Measurements from ENCODE around the gene TATDN3.
A peak's percentile ranks its signal among the peaks of the same experiment; 100 is the strongest.
"Not testable (repeated sequence)": the region's sequence is repeated elsewhere in the genome, so short reads cannot be mapped to it uniquely, and the experiment has no call there.

TATDN3 gene

GRCh38 chr1:212833211-212834207, 41.8 kb downstream of the TATDN3 start:
- DNase-seq, result not testable (repeated sequence)

DNA sequence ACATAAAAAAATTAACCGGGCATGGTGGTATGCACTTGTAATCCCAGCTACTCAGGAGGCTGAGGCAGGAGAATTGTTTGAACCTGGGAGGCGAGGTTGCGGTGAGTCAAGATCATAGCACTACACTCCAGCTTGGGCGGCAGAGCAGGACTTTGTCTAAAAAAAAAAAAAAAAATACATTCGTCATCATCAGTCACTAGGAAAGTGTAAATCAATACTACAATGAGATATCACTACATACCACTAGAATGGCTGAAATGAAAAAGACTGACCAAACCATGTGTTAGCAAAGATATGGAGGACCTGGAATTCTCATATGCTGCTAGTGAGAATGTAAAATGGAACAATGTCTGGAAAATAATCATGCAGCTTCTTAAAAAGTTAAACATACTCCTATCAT, 46.5 kb downstream of the TATDN3 start:
- no peak for DNase-seq

GRCh38 chr1:212844521-212844920, 52.8 kb downstream of the TATDN3 start:
- DNase-seq, result not testable (repeated sequence)

DNA sequence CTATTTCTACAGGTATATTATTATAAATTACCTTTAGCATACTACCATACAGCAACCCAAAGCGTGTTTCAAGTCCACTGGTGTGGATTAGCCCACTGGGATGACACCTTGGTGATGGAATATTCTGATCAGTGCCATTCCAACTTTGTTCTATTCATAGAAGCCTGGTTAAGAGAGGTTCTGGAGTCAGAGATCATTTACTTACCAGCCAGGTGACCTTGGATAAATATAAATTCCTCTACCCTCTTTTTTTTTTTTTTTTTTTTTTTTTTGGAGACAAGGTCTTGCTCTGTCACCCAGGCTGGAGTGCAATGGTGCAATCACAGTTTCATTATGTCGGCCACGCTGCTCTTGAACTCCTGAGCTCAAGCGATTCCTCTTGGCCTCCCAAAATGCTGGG, 55.9 kb downstream of the TATDN3 start, which contains the start of gene SPATA45:
TSS of gene SPATA45 (minus strand) at position 101 of the 400 bp plus-strand sequence. CDS start 11,500 bp downstream, outside the sequence.
- no peak for DNase-seq

DNA sequence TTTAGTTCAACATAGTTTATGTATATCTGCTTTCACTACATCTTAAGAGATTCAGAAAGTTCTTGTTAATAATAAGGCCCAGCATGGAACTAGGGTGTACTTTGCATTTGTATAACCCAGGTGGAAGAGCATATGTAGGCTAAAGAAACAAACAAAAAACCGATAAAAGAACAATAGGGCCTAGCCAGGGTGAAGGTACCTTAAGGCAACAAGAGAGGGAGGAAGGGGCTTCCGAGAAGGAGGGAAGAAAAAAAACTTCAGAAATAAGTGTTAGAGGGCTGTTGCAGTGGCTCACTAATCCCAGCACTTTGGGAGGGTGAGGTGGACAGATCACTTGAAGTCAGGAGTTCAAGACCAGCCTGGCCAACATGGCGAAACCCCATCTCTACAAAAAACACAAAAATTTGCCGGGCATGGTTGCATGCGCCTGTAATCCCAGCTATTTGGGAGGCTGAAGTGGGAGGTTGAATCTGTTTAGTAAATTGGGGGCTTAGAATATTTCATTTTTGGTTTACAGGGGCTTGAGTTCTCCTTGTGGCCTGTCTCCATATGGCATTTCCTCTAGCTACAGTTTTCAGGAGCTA, 60.5 kb downstream of the TATDN3 start:
- no peak for DNase-seq

DNA sequence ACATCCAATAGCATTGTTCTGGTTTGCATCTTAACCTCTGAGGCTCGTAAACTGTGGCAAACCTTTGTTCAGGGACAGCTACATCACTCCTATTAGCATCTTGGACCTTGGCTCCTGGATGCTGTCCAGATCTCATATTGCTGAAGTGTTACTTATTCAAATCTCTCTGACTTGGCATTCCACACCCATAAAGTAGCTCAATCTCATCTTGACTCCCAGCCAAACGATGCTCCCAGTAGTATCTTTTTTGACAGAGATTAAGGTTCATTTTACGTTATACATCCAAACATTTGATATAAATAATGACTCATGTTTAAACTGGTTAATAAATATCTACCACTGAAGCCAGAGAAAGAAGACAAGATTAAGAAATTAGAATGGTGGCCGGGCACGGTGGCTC, 62.0 kb downstream of the TATDN3 start:
- no peak for DNase-seq

DNA sequence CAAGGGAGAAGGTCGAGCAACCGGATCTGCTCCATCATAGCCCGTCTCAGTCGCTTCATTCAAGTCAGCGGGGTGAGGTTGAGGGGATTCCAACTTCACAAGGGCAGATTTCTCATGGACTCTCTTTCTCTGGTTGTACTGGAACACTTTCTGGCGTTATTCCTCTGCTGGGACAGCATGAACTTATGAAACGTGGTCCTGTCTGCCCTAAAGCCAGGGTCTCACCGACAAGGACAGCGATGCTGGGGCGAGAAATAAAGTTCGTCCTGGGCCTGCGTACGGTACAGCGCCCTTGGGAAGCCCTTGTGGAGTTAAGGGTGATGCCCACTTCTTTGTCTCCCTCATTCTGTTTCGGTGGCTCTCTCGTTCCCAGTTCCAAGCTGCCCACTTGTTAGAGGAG, 65.1 kb downstream of the TATDN3 start:
- DNase-seq, result no peak

- peak; percentile 94 for DNase-seq
Observed at GRCh38 chr1:212857992-212858460, 66.3 kb downstream of the TATDN3 start, which contains the start of gene FLVCR1. Gene FLVCR1 (plus strand): TSS chr1:212858275. CDS start chr1:212858453, 178 bp downstream.

GRCh38 chr1:212858461-212859265, 67.0 kb downstream of the TATDN3 start:
- peak; percentile 45 for DNase-seq

DNA sequence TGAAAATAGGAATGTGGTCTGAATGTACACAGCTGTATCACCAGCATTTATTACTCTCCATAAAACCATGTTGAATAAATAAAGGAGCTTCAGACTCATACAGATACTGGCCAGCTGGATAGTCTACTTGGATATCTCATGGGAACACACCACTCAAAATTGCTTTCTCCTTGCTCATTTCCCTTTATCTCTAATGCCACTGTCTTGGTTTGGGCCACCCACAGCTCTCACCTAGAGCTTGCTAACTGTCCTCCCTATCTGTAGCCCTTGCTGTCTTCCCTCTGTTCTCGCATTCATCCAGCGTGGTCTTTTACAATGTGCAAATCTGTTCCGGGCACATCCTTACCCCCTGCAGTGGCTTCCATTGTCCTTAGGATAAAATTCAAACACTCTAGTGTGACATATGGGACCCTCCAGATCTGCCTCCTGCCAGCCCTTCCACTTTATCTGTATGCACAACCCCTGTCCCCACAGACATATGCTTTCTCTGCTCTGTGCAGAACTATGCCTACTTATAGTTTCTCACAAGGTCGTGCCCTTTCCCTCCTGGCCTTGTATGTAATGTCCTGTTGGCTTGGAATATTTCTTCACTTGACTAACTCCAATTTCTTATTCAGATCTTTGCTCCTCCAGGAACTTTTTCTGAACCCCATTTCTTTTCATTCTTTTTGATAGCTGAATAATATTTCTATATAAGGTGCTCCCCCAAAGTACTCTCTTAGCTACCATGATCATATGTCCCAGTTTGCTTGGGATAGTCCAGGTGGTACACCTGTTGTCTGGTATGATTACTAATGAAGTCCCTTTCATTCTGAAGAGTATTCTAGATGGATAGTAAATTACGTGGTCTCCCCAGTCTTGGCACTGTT, 69.3 kb downstream of the TATDN3 start:
- DNase-seq, result no peak

- no peak for DNase-seq
Observed at GRCh38 chr1:212862111-212862690, 70.5 kb downstream of the TATDN3 start.

DNA sequence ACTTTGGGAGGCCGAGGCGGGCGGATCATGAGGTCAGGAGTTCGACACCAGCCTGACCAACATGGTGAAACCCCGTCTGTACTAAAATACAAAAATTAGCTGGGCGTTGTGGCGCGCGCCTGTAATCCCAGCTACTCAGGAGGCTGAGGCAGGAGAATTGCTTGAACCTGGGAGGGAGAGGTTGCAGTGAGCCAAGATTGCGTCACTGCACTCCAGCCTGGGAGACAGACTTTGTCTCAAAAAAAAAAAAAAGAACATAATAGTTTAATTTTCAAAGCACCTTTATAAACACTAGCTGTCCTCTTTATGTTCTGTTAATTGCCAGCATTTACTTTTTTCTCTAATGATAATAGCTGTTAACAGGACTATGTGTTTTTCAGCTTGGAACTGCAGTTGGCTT, 71.7 kb downstream of the TATDN3 start:
- DNase-seq, result not testable (repeated sequence)

DNA sequence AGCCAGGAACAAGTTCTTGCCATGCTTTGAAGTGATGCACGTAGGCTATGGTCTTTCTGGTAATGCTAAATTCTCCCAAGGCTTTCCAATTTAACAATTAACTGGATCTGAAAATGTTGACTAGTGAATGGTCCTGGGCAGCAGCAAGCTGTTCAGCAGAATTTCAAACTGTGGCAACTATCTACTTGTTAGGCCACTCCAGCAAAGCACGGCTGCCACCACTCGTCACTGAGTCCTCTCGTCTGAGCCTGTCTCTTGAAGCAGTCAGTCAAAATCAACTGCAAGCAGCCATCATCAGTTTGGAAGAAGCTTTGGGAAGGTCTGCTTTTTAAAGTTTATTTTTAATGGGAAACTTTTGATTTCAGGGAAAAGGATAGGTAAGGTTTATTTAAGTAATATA, 72.5 kb downstream of the TATDN3 start:
- DNase-seq, result no peak

Data from SHP77 treated with DMSO at 0.1 percent for 48 hours (cell line).